ENCODE results near the gene TCIRG1. TPM values are rescaled to one million over a fixed set of nuclear protein-coding genes. Genes with fewer than 3 reads are reported as not detected.

The TCIRG1 gene
- total and polyA plus RNA-seq, 2 of the 13 experiments (the other 11 are each of a cell fraction or from before 2014, with no cell fraction given) = 48.0 to 69.6 TPM

DNA sequence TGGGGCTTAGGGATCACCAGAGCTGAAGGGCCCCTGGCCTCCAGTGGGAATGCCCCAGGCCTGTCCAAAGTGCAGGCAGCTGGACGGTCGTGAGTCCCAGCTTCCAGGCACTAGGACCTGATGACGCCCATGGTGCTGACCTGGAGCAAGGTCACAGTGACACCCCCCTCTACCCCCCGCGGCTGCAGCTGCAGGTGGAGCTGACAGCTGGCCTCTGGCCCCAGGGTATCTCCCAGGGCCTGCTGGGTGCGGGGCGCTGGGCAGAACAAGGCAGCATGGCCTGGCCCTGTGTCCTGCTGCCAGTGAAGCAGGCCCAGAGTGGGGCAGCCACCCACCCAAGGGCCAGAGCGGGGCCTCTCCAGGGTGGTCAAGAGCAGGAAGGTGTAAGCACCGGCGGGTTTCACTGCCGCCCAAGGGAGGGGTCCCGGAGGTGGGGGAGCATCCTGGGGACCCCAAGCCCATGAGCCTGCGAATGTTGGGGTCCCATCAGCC, 553 bp upstream of the TCIRG1 start (continued):
- TF ChIP-seq ZFP36 (IDR thresholded peaks at IDR 0.05; ENCODE audit: borderline replicate concordance, low read depth, low read length, partially characterized antibody) (no peak), ZFY (CRISPR knock-in tag; IDR thresholded peaks at IDR 0.05) (peak; percentile 91), ZNF232 (CRISPR knock-in tag; IDR thresholded peaks at IDR 0.05; ENCODE audit: borderline replicate concordance) (peak; percentile 75; the same call in 1 of the 2 replicates), ZNF558 (CRISPR knock-in tag; IDR thresholded peaks at IDR 0.05; ENCODE audit: borderline replicate concordance) (no peak; the same call in none of the 2 replicates), KLF13 (CRISPR knock-in tag; IDR thresholded peaks at IDR 0.05) (no peak), PCBP2 (optimal IDR thresholded peaks at IDR 0.05; ENCODE audit: low read depth, low read length, poor library complexity, severe bottlenecking) (no peak), ZNF383 (CRISPR knock-in tag; IDR thresholded peaks at IDR 0.05; ENCODE audit: borderline replicate concordance) (peak; percentile 89; the same call in 1 of the 2 replicates), NFIC (IDR thresholded peaks at IDR 0.05; ENCODE audit: low read length) (no peak), SP5 (CRISPR knock-in tag; IDR thresholded peaks at IDR 0.05; ENCODE audit: borderline replicate concordance, low read depth) (peak; percentile 87; the same call in 1 of the 2 replicates), ZNF350 (CRISPR knock-in tag; IDR thresholded peaks at IDR 0.05; ENCODE audit: borderline replicate concordance, low read depth) (peak; percentile 95; the same call in 1 of the 2 replicates), TBX3 (IDR thresholded peaks at IDR 0.05; ENCODE audit: borderline replicate concordance) (peak; percentile 87; the same call in 1 of the 2 replicates), TBP (CRISPR knock-in tag; IDR thresholded peaks at IDR 0.05) (no peak; the same call in 1 of the 2 replicates), SRY (CRISPR knock-in tag; IDR thresholded peaks at IDR 0.05) (no peak; the same call in 1 of the 2 replicates), HOXA5 (CRISPR knock-in tag; IDR thresholded peaks at IDR 0.05) (peak; percentile 72; the same call in 1 of the 2 replicates), ZNF768 (CRISPR knock-in tag; IDR thresholded peaks at IDR 0.05) (no peak)
- TF ChIP-seq, protein P1, sequence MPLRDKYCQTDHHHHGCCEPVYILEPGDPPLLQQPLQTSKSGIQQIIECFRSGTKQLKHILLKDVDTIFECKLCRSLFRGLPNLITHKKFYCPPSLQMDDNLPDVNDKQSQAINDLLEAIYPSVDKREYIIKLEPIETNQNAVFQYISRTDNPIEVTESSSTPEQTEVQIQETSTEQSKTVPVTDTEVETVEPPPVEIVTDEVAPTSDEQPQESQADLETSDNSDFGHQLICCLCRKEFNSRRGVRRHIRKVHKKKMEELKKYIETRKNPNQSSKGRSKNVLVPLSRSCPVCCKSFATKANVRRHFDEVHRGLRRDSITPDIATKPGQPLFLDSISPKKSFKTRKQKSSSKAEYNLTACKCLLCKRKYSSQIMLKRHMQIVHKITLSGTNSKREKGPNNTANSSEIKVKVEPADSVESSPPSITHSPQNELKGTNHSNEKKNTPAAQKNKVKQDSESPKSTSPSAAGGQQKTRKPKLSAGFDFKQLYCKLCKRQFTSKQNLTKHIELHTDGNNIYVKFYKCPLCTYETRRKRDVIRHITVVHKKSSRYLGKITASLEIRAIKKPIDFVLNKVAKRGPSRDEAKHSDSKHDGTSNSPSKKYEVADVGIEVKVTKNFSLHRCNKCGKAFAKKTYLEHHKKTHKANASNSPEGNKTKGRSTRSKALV (CRISPR knock-in tag; IDR thresholded peaks at IDR 0.05) = peak; percentile 52
- TF ChIP-seq, protein P2, sequence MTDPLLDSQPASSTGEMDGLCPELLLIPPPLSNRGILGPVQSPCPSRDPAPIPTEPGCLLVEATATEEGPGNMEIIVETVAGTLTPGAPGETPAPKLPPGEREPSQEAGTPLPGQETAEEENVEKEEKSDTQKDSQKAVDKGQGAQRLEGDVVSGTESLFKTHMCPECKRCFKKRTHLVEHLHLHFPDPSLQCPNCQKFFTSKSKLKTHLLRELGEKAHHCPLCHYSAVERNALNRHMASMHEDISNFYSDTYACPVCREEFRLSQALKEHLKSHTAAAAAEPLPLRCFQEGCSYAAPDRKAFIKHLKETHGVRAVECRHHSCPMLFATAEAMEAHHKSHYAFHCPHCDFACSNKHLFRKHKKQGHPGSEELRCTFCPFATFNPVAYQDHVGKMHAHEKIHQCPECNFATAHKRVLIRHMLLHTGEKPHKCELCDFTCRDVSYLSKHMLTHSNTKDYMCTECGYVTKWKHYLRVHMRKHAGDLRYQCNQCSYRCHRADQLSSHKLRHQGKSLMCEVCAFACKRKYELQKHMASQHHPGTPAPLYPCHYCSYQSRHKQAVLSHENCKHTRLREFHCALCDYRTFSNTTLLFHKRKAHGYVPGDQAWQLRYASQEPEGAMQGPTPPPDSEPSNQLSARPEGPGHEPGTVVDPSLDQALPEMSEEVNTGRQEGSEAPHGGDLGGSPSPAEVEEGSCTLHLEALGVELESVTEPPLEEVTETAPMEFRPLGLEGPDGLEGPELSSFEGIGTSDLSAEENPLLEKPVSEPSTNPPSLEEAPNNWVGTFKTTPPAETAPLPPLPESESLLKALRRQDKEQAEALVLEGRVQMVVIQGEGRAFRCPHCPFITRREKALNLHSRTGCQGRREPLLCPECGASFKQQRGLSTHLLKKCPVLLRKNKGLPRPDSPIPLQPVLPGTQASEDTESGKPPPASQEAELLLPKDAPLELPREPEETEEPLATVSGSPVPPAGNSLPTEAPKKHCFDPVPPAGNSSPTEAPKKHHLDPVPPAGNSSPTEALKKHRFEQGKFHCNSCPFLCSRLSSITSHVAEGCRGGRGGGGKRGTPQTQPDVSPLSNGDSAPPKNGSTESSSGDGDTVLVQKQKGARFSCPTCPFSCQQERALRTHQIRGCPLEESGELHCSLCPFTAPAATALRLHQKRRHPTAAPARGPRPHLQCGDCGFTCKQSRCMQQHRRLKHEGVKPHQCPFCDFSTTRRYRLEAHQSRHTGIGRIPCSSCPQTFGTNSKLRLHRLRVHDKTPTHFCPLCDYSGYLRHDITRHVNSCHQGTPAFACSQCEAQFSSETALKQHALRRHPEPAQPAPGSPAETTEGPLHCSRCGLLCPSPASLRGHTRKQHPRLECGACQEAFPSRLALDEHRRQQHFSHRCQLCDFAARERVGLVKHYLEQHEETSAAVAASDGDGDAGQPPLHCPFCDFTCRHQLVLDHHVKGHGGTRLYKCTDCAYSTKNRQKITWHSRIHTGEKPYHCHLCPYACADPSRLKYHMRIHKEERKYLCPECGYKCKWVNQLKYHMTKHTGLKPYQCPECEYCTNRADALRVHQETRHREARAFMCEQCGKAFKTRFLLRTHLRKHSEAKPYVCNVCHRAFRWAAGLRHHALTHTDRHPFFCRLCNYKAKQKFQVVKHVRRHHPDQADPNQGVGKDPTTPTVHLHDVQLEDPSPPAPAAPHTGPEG (CRISPR knock-in tag; IDR thresholded peaks at IDR 0.05) = no peak; the same call in 1 of the 2 replicates
- TF ChIP-seq, protein P3, sequence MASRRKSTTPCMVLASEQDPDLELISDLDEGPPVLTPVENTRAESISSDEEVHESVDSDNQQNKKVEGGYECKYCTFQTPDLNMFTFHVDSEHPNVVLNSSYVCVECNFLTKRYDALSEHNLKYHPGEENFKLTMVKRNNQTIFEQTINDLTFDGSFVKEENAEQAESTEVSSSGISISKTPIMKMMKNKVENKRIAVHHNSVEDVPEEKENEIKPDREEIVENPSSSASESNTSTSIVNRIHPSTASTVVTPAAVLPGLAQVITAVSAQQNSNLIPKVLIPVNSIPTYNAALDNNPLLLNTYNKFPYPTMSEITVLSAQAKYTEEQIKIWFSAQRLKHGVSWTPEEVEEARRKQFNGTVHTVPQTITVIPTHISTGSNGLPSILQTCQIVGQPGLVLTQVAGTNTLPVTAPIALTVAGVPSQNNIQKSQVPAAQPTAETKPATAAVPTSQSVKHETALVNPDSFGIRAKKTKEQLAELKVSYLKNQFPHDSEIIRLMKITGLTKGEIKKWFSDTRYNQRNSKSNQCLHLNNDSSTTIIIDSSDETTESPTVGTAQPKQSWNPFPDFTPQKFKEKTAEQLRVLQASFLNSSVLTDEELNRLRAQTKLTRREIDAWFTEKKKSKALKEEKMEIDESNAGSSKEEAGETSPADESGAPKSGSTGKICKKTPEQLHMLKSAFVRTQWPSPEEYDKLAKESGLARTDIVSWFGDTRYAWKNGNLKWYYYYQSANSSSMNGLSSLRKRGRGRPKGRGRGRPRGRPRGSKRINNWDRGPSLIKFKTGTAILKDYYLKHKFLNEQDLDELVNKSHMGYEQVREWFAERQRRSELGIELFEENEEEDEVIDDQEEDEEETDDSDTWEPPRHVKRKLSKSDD (CRISPR knock-in tag; IDR thresholded peaks at IDR 0.05; ENCODE audit: low read depth) = peak; percentile 57

Data from HepG2 (cell line).